Glutamatergic neuron (in vitro differentiated cells): ENCODE measurements around the gene TNIP1. TPM values are rescaled to one million over a fixed set of nuclear protein-coding genes. Genes with fewer than 3 reads are reported as not detected.

Source experiments
- DNase-seq: peaks from one replicate; pipeline ENCODE4 v3.0.0; 2022
- H3K27ac Mint-ChIP-seq: one replicate; pipeline ENCODE4 v1.8.0; 2020; ENCODE audit warnings: mild to moderate bottlenecking, mixed read lengths, inconsistent platforms; ENCODE audit not compliant: unreplicated experiment
- H3K27me3 Mint-ChIP-seq: one replicate; pipeline ENCODE4 v1.8.0; 2020; ENCODE audit warnings: mild to moderate bottlenecking, moderate library complexity, mixed read lengths, inconsistent platforms; ENCODE audit not compliant: unreplicated experiment
- H3K36me3 Mint-ChIP-seq: one replicate; pipeline ENCODE4 v1.8.0; 2020; ENCODE audit warnings: mild to moderate bottlenecking, mixed read lengths, inconsistent platforms; ENCODE audit not compliant: unreplicated experiment
- H3K4me1 Mint-ChIP-seq: one replicate; pipeline ENCODE4 v1.8.0; 2020; ENCODE audit warnings: mild to moderate bottlenecking, low read depth, mixed read lengths, inconsistent platforms; ENCODE audit not compliant: unreplicated experiment
- H3K4me3 Mint-ChIP-seq: one replicate; pipeline ENCODE4 v1.8.0; 2020; ENCODE audit warnings: mild to moderate bottlenecking, mixed read lengths, inconsistent platforms; ENCODE audit not compliant: unreplicated experiment
- H3K9me3 Mint-ChIP-seq: one replicate; pipeline ENCODE4 v1.8.0; 2020; ENCODE audit warnings: mild to moderate bottlenecking, moderate library complexity, mixed read lengths, inconsistent platforms; ENCODE audit not compliant: unreplicated experiment
- CTCF ChIP-seq: fragments of 200-600 bp; sonication (generic); IDR thresholded peaks from one replicate; pipeline ENCODE4 v1.5.0; 2021; ENCODE audit not compliant: partially characterized antibody, unreplicated experiment
- total RNA-seq: library from RNA; stranded (reverse); fragmentation: NEBNext Ultra II Directional; extraction: Animal tissue kit (Norgen Biotek cat#: 25700); gene quantifications from one replicate; pipeline ENCODE4 v1.2.1, GENCODE V29; 2021; ENCODE audit not compliant: unreplicated experiment

TNIP1 gene
- total RNA-seq, 1 donor from 2014 or later, result 34.1 TPM

- peaks cover 5% of the 10 kb centered on the region for H3K27me3 Mint-ChIP-seq
- no peaks in the 10 kb centered on the region for H3K36me3 Mint-ChIP-seq
- no peak for DNase-seq
- no peak overlapping the region for H3K27ac Mint-ChIP-seq
- peaks cover 3% of the 10 kb centered on the region for H3K9me3 Mint-ChIP-seq
- TF ChIP-seq CTCF, result no peak
- H3K4me3 Mint-ChIP-seq, result no peak overlapping the region
- no peaks in the 10 kb centered on the region for H3K4me1 Mint-ChIP-seq
Measured at GRCh38 chr5:151025250-151025606, 55.6 kb downstream of the TNIP1 start.

DNA sequence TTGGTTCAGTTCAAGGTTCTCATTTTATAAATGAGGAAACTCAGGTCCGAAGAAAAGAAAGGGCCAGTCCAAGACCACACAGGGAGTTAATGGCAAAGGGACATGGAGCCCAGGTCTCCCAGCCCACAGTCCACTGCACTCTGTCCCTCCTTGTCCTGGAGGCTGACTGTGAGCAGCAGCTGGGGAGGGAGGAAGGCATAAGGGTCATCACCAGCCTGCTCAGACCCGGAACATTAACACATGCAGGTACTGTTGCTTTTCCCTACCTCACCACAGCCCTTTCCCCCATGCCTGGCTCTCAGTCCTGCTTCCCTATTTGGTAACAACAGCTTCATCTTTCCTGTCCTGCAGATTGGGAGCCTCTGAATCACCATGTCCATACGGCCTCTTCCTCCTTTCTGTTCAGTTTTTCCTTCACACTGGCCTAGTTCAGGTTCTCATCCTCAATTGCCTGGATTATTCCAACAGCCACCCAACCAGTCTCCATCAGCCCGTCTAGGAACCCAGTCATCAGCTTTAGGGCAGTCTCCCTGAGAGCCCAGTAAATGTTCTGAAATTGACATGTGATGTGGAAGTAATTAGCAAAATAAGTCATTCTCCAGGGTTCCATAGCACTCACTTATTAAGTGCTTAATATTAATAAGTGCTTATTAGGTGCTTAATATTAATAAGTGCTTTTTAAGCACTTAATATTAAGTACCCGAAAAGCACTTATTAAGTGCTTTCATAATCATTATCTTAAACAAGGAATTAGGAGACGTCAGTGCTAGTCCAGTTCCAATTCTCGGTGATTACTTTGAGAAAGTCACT is 56.2 kb downstream of the TNIP1 start:
- DNase-seq, result no peak
- Mint-ChIP-seq H3K4me3 (no peak overlapping the region), H3K27me3 (peaks cover 5% of the 10 kb centered on the region), H3K27ac (no peak overlapping the region), H3K9me3 (peaks cover 3% of the 10 kb centered on the region), H3K36me3 (no peaks in the 10 kb centered on the region), H3K4me1 (no peaks in the 10 kb centered on the region)
- no peak for TF ChIP-seq CTCF

- Mint-ChIP-seq H3K27me3 (peaks cover 5% of the 10 kb centered on the region), H3K4me1 (peaks cover 6% of the 10 kb centered on the region), H3K4me3 (no peak overlapping the region), H3K27ac (no peak overlapping the region), H3K9me3 (peaks cover 3% of the 10 kb centered on the region), H3K36me3 (no peaks in the 10 kb centered on the region)
- DNase-seq, result no peak
- no peak for TF ChIP-seq CTCF
Measured at GRCh38 chr5:151023651-151024050, 57.2 kb downstream of the TNIP1 start.

DNA sequence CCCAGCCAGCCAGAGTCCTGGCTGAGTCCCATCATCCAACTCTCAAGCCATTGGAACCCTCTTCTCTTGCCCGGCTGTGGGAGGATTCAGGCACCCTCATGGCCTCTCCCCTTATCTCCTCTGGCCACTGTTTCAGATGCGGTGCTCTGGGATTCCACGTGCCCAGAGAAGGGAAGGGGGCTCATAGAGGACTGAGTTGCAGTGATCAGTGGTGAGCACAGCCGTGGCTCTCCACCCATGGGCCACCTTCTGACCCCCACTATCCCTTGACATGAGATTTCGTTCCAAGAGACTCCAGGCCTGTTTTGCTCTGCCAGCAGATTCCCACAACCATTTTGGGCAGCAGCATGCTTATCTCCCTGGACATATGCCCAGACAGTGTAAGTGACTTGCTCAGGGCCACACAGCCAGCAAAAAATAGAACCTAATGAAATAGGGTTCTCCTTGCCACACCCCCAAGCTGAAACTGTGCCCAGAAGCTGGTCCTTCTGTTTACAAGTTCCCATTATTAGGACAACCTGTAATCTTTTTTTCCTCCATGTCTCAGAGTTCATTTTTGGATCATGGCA is 57.7 kb downstream of the TNIP1 start:
- no peaks in the 10 kb centered on the region for H3K36me3 Mint-ChIP-seq
- peaks cover 5% of the 10 kb centered on the region for H3K27me3 Mint-ChIP-seq
- peaks cover 6% of the 10 kb centered on the region for H3K4me1 Mint-ChIP-seq
- DNase-seq, result no peak
- H3K27ac Mint-ChIP-seq, result no peak overlapping the region
- peaks cover 3% of the 10 kb centered on the region for H3K9me3 Mint-ChIP-seq
- no peak for TF ChIP-seq CTCF
- no peak overlapping the region for H3K4me3 Mint-ChIP-seq

GRCh38 chr5:151022511-151023018 is 58.3 kb downstream of the TNIP1 start:
- Mint-ChIP-seq H3K4me3 (no peak overlapping the region), H3K27me3 (peaks cover 3% of the 10 kb centered on the region), H3K4me1 (peaks cover 6% of the 10 kb centered on the region), H3K36me3 (no peaks in the 10 kb centered on the region), H3K27ac (no peak overlapping the region), H3K9me3 (peaks cover 3% of the 10 kb centered on the region)
- TF ChIP-seq CTCF, result no peak
- no peak for DNase-seq
